Neutrophil (primary cell): ENCODE data around the gene CASKIN1.
"Not testable (repeated sequence)": the region's sequence is repeated elsewhere in the genome, so short reads cannot be mapped to it uniquely, and the experiment has no call there.

Experiments
- H3K27ac ChIP-seq: fragments of 200-600 bp; sonication (generic); 2 replicates; pipeline ENCODE4 v1.5.1; 2016; ENCODE audit warnings: mild to moderate bottlenecking, moderate library complexity
- H3K27me3 ChIP-seq: fragments of 200-600 bp; sonication (generic); 2 replicates; pipeline ENCODE4 v1.6.0; 2016; ENCODE audit warnings: mild to moderate bottlenecking
- H3K36me3 ChIP-seq: fragments of 200-600 bp; sonication (generic); 2 replicates; pipeline ENCODE4 v1.5.1; 2017
- H3K4me1 ChIP-seq, 2 experiments: fragments of 200-600 bp in 1 of 2; sonication (generic) in 1 of 2; 1 replicate in 1 of 2; 2 replicates in 1 of 2; pipeline versions ENCODE4 v1.5.1 to v1.6.1; 2013 to 2016; ENCODE audit warnings: low read depth in 1 of 2, low read length in 1 of 2, mild to moderate bottlenecking in 1 of 2, moderate library complexity in 1 of 2; ENCODE audit not compliant: control insufficient read depth in 1 of 2, insufficient read depth in 1 of 2
- H3K4me3 ChIP-seq, 2 experiments: fragments of 200-600 bp in 1 of 2; sonication (generic) in 1 of 2; 1 replicate in 1 of 2; 2 replicates in 1 of 2; pipeline ENCODE4 v1.5.1; 2013 to 2016; ENCODE audit warnings: low read depth in 1 of 2, low read length in 1 of 2, mild to moderate bottlenecking in 1 of 2, moderate library complexity in 1 of 2
- H3K9me3 ChIP-seq: fragments of 200-600 bp; sonication (generic); 2 replicates; pipeline ENCODE4 v1.5.1; 2016
- TF ChIP-seq, protein P1 (sequence below): fragments of 200-600 bp; sonication (generic); IDR thresholded peaks from 2 replicates; pipeline ENCODE4 v1.5.1; 2016; ENCODE audit warnings: antibody characterized with exemption

The CASKIN1 gene

DNA sequence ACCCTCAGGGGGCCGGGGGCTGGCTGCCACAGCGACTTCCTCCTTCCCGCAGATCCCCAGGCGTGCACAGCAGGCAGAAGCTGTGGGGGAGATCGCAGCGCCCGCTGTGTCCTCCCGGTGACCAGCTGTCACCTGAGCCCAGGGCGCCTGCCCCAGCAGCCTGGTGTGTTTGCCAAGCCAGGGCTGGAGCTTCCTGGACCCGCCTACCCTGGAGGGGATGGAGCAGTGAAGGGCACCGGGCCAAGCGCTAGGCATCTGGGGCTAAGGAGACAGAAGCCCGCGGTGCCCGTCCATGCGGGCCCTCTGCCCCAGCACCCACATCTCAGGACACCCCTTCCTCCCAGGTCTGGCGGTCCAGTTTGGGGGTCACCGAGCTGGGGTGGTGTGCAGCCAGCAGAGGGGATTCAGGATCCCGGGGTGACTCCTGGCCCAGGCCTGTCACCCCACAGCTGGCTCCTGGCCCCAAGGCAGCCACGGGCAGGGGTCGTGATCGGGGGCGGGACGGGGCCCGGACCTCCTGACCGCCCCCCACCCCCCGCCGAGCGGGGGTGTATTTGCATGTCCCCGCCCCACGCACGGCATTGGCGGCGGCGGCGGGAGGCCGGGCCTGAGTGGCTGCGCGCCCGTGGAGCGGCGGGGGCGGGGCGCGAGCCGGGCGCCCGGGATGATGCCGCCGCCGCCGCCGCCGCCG lies 48.3 kb downstream of the CASKIN1 start, which contains the start of gene RAB26:
Gene RAB26 (plus strand): TSS at position 645 of the 691 bp plus-strand sequence. CDS start 159 bp downstream, outside the sequence.
- Histone ChIP-seq H3K9me3 (no peaks in the 10 kb centered on the region), H3K4me1 (peaks cover 13 to 17% of the 10 kb centered on the region in 2 experiments), H3K4me3 (no peak within 1 kb of the TSS)

DNA sequence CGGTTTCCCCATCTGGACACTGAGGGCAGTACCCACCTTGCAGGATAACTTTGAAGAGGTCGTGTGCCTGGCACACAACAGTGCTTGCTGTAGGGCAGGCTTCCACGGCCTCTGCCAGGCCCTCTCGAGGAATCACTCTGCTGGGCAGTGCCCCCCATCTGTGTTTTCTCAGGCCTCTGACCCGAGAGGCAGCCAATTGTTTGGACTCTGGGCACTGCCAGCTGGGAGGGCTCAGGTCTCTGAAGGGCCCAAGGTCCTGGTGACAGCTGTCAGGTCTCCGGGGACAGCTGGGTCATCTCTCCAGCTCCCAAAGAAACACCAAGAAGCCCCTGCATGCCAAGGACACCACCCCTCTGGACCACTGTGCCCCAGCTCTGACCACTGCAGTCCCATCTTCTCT lies 49.0 kb downstream of the CASKIN1 start:
- Histone ChIP-seq H3K4me1 (peaks cover 8 to 11% of the 10 kb centered on the region in 2 experiments), H3K27ac (no peak overlapping the region), H3K36me3 (peaks cover 3% of the 10 kb centered on the region), H3K4me3 (no peak overlapping the region), H3K9me3 (no peaks in the 10 kb centered on the region), H3K27me3 (peaks cover 59% of the 10 kb centered on the region)
- TF ChIP-seq, protein P1, sequence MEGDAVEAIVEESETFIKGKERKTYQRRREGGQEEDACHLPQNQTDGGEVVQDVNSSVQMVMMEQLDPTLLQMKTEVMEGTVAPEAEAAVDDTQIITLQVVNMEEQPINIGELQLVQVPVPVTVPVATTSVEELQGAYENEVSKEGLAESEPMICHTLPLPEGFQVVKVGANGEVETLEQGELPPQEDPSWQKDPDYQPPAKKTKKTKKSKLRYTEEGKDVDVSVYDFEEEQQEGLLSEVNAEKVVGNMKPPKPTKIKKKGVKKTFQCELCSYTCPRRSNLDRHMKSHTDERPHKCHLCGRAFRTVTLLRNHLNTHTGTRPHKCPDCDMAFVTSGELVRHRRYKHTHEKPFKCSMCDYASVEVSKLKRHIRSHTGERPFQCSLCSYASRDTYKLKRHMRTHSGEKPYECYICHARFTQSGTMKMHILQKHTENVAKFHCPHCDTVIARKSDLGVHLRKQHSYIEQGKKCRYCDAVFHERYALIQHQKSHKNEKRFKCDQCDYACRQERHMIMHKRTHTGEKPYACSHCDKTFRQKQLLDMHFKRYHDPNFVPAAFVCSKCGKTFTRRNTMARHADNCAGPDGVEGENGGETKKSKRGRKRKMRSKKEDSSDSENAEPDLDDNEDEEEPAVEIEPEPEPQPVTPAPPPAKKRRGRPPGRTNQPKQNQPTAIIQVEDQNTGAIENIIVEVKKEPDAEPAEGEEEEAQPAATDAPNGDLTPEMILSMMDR: no peak

More for the DNA sequence above, 48.3 kb downstream of the CASKIN1 start, which contains the start of gene RAB26:
- Histone ChIP-seq H3K27me3 (peaks cover 59% of the 10 kb centered on the region), H3K36me3 (peaks cover 3% of the 10 kb centered on the region), H3K27ac (no peak within 1 kb of the TSS)
- TF ChIP-seq, protein P1: no peak

DNA sequence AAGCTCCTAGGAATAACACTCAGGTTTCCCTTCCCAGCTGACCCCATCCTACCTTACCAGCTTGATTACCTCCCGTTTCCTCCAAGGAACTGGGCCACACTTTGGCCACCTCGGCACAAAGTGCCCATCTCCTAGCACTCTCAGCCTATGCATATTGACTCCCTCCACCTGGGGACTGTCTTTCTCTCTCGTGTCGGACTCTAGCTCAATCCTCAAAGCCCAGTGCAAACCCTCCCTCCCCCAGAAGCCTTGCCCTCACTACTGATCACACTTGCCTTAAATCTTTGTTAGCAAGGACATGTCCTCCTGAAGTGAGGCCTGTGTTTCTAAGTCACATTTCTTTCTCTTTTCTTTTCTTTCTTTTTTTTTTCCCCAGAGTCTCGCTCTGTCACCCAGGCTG lies 50.6 kb downstream of the CASKIN1 start:
- TF ChIP-seq, protein P1: no peak
- H3K36me3 ChIP-seq: no peaks in the 10 kb centered on the region
- H3K4me1 ChIP-seq: peaks cover 8 to 11% of the 10 kb centered on the region in 2 experiments
- peaks cover 59% of the 10 kb centered on the region for H3K27me3 ChIP-seq
- no peak overlapping the region for H3K4me3 ChIP-seq
- H3K9me3 ChIP-seq: no peaks in the 10 kb centered on the region
- no peak overlapping the region for H3K27ac ChIP-seq

GRCh38 chr16:2143878-2144485 lies 52.4 kb downstream of the CASKIN1 start:
- Histone ChIP-seq H3K4me3 (no peak overlapping the region), H3K4me1 (peaks cover 4 to 10% of the 10 kb centered on the region in 2 experiments), H3K9me3 (no peaks in the 10 kb centered on the region), H3K27ac (no peak overlapping the region), H3K27me3 (peaks cover 41% of the 10 kb centered on the region), H3K36me3 (no peaks in the 10 kb centered on the region)
- TF ChIP-seq, protein P1: no peak

GRCh38 chr16:2142942-2143877 lies 53.2 kb downstream of the CASKIN1 start:
- H3K27ac ChIP-seq: no peak overlapping the region
- TF ChIP-seq, protein P1: no peak
- no peaks in the 10 kb centered on the region for H3K36me3 ChIP-seq
- peaks cover 0 to 3% of the 10 kb centered on the region in 2 experiments for H3K4me1 ChIP-seq
- H3K9me3 ChIP-seq: no peaks in the 10 kb centered on the region
- peaks cover 33% of the 10 kb centered on the region for H3K27me3 ChIP-seq
- no peak overlapping the region for H3K4me3 ChIP-seq

GRCh38 chr16:2135770-2136490 lies 60.5 kb downstream of the CASKIN1 start, which contains the start of gene PKD1:
TSS of gene PKD1 (minus strand) at chr16:2135898. CDS start at chr16:2135689, 209 bp downstream.
- H3K4me3 ChIP-seq: peak within 1 kb of the TSS; percentile 52 to 57
- H3K36me3 ChIP-seq, H3K9me3 ChIP-seq, H3K27me3 ChIP-seq: not testable (repeated sequence)
- H3K27ac ChIP-seq: peak within 1 kb of the TSS; percentile 63
- peaks cover 5 to 11% of the 10 kb centered on the region in 2 experiments for H3K4me1 ChIP-seq

DNA sequence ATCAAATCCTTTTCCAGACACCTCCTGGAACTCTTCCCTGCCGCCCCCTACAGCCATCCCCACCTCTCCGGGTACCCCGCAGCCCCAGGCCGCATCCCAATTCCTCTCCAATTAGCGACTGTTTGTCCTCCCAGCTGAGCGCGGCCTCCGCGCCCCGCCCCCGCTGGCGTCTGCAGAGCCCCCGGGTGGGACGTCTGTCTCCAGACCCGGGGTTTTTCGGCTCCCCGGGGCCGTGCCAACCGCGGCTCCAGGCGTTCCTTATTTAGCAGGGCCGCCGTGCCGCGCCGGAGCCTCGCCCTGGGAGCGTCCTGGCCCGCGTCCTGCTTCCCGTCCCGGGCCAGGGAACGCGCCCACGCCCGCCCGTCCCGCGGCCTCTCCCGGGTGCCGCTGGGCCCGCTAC lies 61.3 kb downstream of the CASKIN1 start:
- not testable (repeated sequence) for H3K27me3 ChIP-seq

More for the DNA sequence above, 61.3 kb downstream of the CASKIN1 start:
- Histone ChIP-seq H3K4me1 (peaks cover 5 to 11% of the 10 kb centered on the region in 2 experiments), H3K4me3 (peak overlapping the region; percentile 17 to 47)
- not testable (repeated sequence) for H3K36me3 ChIP-seq, H3K9me3 ChIP-seq, H3K27ac ChIP-seq
